ENCODE results near the gene SPINK2. TPM values are rescaled to one million over a fixed set of nuclear protein-coding genes. Genes with fewer than 3 reads are reported as not detected.

Gene SPINK2
- total RNA-seq, 2 donors from 2014 or later, result not detected

DNA sequence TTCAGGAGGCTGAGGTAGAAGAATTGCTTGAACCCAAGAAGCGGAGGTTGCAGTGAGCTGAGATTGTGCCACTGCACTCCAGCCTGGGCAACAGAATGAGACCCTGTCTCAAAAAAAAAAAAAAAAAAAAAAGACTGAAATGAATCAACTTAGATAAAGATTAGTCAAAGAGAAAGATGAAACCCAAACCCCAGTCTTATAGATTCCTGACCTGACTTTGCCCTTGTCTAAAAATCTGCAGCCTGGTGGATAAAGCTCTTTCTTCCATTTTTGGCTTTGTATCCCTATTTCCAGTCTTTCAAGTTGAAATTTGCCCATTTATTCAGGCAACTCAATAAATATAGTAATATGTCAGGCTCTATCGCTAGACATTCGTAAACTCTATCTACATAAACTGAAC lies 39.3 kb upstream of the SPINK2 start:
- intact Hi-C loops (cut with DNase I), result no loop called here

GRCh38 chr4:56859841-56860240 lies 38.3 kb upstream of the SPINK2 start:
- 86 to 92% methylated on average over 5 of the region's 5 CpGs for whole genome bisulfite sequencing, 2 donors
- Histone ChIP-seq H3K36me3 (replicated peaks in 1 of 2; ENCODE audit: insufficient read depth in 1 of 2, low read depth in 2 of 2) (no peaks in the 10 kb centered on the region), H3K4me3 (no peak overlapping the region), H3K27ac (no peak overlapping the region), H3K4me1 (no peaks in the 10 kb centered on the region), H3K9me3 (no peaks in the 10 kb centered on the region), H3K27me3 (no peaks in the 10 kb centered on the region)
- no peak for ATAC-seq
- intact Hi-C loops (cut with DNase I), result no loop called here
- DNase-seq, result no peak
- TF ChIP-seq CTCF (IDR thresholded peaks at IDR 0.05) (no peak), POLR2A (IDR thresholded peaks at IDR 0.05) (no peak)

More for the DNA sequence above, 39.3 kb upstream of the SPINK2 start:
- no peaks in the 10 kb centered on the region for H3K9me3 ChIP-seq
- 88 to 91% methylated on average over 3 of the region's 3 CpGs for WGBS, 2 donors
- no peaks in the 10 kb centered on the region for H3K27me3 ChIP-seq
- no peak for TF ChIP-seq CTCF (IDR thresholded peaks at IDR 0.05)
- ATAC-seq (no peak), DNase-seq (no peak)
- no peaks in the 10 kb centered on the region for H3K4me1 ChIP-seq
- H3K36me3 ChIP-seq (replicated peaks in 1 of 2; ENCODE audit: insufficient read depth in 1 of 2, low read depth in 2 of 2), result no peaks in the 10 kb centered on the region
- H3K4me3 ChIP-seq, result no peak overlapping the region
- no peak overlapping the region for H3K27ac ChIP-seq

GRCh38 chr4:56857601-56858309 lies 36.3 kb upstream of the SPINK2 start:
- Histone ChIP-seq H3K4me3 (no peak overlapping the region), H3K9me3 (no peaks in the 10 kb centered on the region), H3K27me3 (no peaks in the 10 kb centered on the region), H3K4me1 (no peaks in the 10 kb centered on the region), H3K27ac (no peak overlapping the region), H3K36me3 (replicated peaks in 1 of 2; ENCODE audit: insufficient read depth in 1 of 2, low read depth in 2 of 2) (no peaks in the 10 kb centered on the region)
- TF ChIP-seq CTCF (IDR thresholded peaks at IDR 0.05), result no peak
- no peak for TF ChIP-seq POLR2A (IDR thresholded peaks at IDR 0.05)
- no peak for ATAC-seq
- DNase-seq, result no peak
- intact Hi-C loops (cut with DNase I), result no loop called here
- 83 to 93% methylated on average over 2 of the region's 2 CpGs for WGBS, 2 donors

DNA sequence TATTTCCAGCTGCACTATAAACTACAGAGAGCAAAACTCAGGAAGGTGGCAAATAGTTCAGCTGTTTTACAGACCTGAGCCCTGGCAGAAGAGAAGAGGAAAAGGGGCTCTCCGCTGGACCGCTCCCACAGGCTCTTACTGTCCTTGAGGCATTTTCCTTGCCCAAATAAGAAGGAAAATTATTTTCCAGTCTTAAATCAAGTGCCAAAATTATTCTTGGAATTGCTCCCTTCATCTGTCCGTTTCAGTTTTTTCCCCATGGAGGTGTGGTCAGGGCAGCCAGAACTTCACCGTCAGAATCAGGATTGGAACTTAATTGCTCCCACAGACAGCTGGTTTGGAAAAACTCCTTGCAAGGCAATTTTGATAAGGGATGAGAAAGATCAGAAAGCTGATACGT lies 35.2 kb upstream of the SPINK2 start:
- intact Hi-C loops (cut with DNase I), result no loop called here
- WGBS, 2 donors, result 25 to 27% methylated on average over 5 of the region's 5 CpGs
- no peak for DNase-seq
- no peak for ATAC-seq
- Histone ChIP-seq H3K36me3 (replicated peaks in 1 of 2; ENCODE audit: insufficient read depth in 1 of 2, low read depth in 2 of 2) (no peaks in the 10 kb centered on the region), H3K4me3 (no peak overlapping the region), H3K4me1 (no peaks in the 10 kb centered on the region), H3K27ac (no peak overlapping the region), H3K27me3 (no peaks in the 10 kb centered on the region), H3K9me3 (no peaks in the 10 kb centered on the region)
- TF ChIP-seq POLR2A (IDR thresholded peaks at IDR 0.05), result no peak
- TF ChIP-seq CTCF (IDR thresholded peaks at IDR 0.05), result no peak

- Histone ChIP-seq H3K27me3 (no peaks in the 10 kb centered on the region), H3K36me3 (replicated peaks in 1 of 2; ENCODE audit: insufficient read depth in 1 of 2, low read depth in 2 of 2) (no peaks in the 10 kb centered on the region), H3K4me1 (no peaks in the 10 kb centered on the region), H3K9me3 (no peaks in the 10 kb centered on the region), H3K27ac (no peak overlapping the region), H3K4me3 (no peak overlapping the region)
- ATAC-seq (no peak), DNase-seq (no peak)
- 57 to 60% methylated on average over 1 of the region's 1 CpG for WGBS, 2 donors
- no peak for TF ChIP-seq CTCF (IDR thresholded peaks at IDR 0.05)
- no peak for TF ChIP-seq POLR2A (IDR thresholded peaks at IDR 0.05)
- intact Hi-C loops (cut with DNase I), result no loop called here
Observed at GRCh38 chr4:56850910-56851309, 29.4 kb upstream of the SPINK2 start.

All from body of pancreas (tissue), 4 donors.